ENCODE data around the gene MAGI3.

MAGI3 gene

DNA sequence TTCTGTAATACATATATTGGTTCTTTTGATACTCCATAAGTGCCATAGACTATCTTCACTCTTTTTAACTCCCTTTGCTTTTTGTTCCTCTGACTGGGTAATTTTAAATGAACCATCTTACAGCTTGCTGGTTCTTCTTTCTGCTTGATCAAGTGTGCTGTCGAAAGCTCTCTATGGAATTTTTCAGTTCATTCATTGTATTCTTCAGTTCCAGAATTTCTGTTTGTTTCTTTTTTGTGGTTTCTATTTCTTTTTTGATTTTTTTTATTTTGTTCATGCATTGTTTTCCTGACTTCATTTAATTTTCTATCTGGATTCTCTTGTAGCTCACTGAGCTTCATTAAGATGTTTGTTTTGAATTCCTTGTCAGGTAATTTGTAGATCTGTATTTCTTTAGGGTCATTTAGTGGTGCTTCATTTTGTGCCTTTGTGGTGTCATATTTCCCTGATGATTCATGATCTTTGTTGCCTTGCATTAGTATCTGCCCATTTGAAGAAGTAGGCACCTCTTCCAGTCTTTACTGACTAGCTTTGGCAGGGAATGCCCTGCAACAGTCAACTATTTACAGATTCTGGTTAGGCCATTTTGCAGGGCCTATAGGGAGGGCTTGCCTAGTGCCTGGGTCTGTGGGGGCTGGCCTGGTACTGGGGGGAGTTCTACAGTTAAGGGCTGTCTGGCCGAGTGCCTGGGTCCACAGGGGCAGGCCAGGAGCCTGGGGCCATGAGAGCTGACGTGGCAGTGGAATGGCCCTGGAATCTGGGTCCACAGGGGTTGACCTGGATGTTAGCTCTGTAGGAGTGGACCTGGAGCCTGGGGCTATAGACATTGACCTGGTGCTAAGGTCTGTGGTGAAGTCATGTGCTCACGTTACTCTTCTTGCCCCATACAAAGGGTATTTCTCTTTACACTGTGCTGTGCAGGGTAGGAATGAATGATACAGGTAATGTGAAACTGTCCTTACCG, 89.7 kb downstream of the MAGI3 start:
- TF ChIP-seq POLR2AphosphoS5 (IDR thresholded peaks at IDR 0.05; ENCODE audit: low read depth, low read length) (no peak), FOXP2 (optimal IDR thresholded peaks at IDR 0.05; ENCODE audit: borderline replicate concordance, extremely low read depth, extremely low read length, insufficient read depth) (no peak), TAF1 (IDR thresholded peaks at IDR 0.05; ENCODE audit: borderline replicate concordance, insufficient read depth, low read length) (no peak), SIN3A (IDR thresholded peaks at IDR 0.05; ENCODE audit: borderline replicate concordance, insufficient read depth, low read length) (no peak)
- TF ChIP-seq, protein P1, sequence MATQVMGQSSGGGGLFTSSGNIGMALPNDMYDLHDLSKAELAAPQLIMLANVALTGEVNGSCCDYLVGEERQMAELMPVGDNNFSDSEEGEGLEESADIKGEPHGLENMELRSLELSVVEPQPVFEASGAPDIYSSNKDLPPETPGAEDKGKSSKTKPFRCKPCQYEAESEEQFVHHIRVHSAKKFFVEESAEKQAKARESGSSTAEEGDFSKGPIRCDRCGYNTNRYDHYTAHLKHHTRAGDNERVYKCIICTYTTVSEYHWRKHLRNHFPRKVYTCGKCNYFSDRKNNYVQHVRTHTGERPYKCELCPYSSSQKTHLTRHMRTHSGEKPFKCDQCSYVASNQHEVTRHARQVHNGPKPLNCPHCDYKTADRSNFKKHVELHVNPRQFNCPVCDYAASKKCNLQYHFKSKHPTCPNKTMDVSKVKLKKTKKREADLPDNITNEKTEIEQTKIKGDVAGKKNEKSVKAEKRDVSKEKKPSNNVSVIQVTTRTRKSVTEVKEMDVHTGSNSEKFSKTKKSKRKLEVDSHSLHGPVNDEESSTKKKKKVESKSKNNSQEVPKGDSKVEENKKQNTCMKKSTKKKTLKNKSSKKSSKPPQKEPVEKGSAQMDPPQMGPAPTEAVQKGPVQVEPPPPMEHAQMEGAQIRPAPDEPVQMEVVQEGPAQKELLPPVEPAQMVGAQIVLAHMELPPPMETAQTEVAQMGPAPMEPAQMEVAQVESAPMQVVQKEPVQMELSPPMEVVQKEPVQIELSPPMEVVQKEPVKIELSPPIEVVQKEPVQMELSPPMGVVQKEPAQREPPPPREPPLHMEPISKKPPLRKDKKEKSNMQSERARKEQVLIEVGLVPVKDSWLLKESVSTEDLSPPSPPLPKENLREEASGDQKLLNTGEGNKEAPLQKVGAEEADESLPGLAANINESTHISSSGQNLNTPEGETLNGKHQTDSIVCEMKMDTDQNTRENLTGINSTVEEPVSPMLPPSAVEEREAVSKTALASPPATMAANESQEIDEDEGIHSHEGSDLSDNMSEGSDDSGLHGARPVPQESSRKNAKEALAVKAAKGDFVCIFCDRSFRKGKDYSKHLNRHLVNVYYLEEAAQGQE (IDR thresholded peaks at IDR 0.05; ENCODE audit: insufficient read depth in 1 of 2, low read depth in 2 of 2, low read length in 2 of 2): no peak

DNA sequence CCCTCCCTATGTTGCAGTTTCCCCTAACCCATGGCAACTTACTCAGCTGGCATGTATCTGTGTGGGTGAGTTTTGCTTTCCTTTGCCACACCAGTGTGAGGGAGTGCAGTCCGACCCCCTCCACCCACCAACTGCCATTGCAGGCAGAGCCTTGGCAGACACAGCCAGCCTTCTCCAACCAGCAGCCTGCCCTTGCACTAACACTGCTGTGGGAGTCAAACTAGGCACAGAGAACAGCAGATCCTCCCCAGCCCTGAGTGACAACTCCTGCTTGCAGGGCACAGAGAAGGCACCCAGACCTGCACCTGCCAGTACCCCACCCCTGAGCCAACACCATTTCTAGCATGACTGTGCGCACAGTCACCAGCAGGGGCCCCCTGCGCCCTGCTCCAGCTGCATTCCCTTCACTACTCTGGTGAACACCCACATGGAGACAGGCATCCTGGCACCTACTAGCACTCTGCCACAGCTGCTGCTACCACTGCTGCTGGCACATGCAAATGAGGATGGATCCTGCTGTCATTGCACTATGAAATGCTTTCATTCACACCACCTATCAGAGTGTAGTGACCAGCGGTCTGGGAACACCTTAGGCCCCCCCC, 98.4 kb downstream of the MAGI3 start:
- TF ChIP-seq SIN3A (IDR thresholded peaks at IDR 0.05; ENCODE audit: borderline replicate concordance, insufficient read depth, low read length): no peak
- TF ChIP-seq TAF1 (IDR thresholded peaks at IDR 0.05; ENCODE audit: borderline replicate concordance, insufficient read depth, low read length): no peak
- no peak for TF ChIP-seq FOXP2 (optimal IDR thresholded peaks at IDR 0.05; ENCODE audit: borderline replicate concordance, extremely low read depth, extremely low read length, insufficient read depth)
- TF ChIP-seq, protein P1 (IDR thresholded peaks at IDR 0.05; ENCODE audit: insufficient read depth in 1 of 2, low read depth in 2 of 2, low read length in 2 of 2): no peak
- no peak for TF ChIP-seq POLR2AphosphoS5 (IDR thresholded peaks at IDR 0.05; ENCODE audit: low read depth, low read length)

- TF ChIP-seq, protein P1 (IDR thresholded peaks at IDR 0.05; ENCODE audit: insufficient read depth in 1 of 2, low read depth in 2 of 2, low read length in 2 of 2): no peak
- TF ChIP-seq TAF1 (IDR thresholded peaks at IDR 0.05; ENCODE audit: borderline replicate concordance, insufficient read depth, low read length): no peak
- no peak for TF ChIP-seq FOXP2 (optimal IDR thresholded peaks at IDR 0.05; ENCODE audit: borderline replicate concordance, extremely low read depth, extremely low read length, insufficient read depth)
- TF ChIP-seq POLR2AphosphoS5 (IDR thresholded peaks at IDR 0.05; ENCODE audit: low read depth, low read length): no peak
- no peak for TF ChIP-seq SIN3A (IDR thresholded peaks at IDR 0.05; ENCODE audit: borderline replicate concordance, insufficient read depth, low read length)
Observed at GRCh38 chr1:113490384-113490783, 100.1 kb downstream of the MAGI3 start.

DNA sequence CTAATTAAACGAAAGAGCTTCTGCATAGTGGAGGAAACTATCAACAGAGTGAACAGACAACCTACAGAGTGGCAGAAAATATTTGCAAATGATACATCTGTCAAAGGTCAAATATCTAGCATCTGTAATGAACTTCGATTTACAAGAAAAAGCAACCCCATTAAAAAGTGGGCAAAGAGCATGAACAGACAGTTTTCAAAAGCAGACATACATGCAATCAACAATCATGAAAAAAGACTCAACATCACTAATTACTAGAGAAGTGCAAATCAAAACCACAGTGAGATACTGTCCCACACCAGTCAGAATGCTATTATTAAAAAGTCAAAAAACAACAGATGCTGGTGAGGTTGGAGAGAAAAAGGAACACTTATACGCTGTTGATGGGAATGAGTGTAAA, 103.2 kb downstream of the MAGI3 start:
- TF ChIP-seq TAF1 (IDR thresholded peaks at IDR 0.05; ENCODE audit: borderline replicate concordance, insufficient read depth, low read length) (no peak), POLR2AphosphoS5 (IDR thresholded peaks at IDR 0.05; ENCODE audit: low read depth, low read length) (no peak), SIN3A (IDR thresholded peaks at IDR 0.05; ENCODE audit: borderline replicate concordance, insufficient read depth, low read length) (no peak), FOXP2 (optimal IDR thresholded peaks at IDR 0.05; ENCODE audit: borderline replicate concordance, extremely low read depth, extremely low read length, insufficient read depth) (no peak)
- TF ChIP-seq, protein P1 (IDR thresholded peaks at IDR 0.05; ENCODE audit: insufficient read depth in 1 of 2, low read depth in 2 of 2, low read length in 2 of 2): no peak

Measured in PFSK-1 (cell line).